ENCODE results near the gene GSTM4.
"Not testable (repeated sequence)": the region's sequence is repeated elsewhere in the genome, so short reads cannot be mapped to it uniquely, and the experiment has no call there.

DNA sequence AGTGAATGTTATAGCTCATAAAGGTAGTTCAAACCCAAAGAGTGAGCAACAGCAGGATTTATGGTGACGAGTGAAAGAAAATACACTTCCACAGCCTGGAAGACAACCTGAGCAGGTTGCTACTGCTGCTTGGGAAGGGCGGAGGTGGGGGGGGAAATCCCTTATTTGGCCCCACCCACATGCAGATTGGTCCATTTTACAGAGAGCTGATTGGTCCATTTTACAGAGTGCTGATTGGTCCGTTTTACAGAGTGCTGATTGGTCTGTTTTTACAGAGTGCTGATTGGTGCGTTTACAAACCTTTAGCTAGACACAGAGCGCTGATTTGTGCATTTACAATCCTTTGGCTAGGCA is 14.0 kb downstream of the GSTM4 start:
- TF ChIP-seq, protein P1, sequence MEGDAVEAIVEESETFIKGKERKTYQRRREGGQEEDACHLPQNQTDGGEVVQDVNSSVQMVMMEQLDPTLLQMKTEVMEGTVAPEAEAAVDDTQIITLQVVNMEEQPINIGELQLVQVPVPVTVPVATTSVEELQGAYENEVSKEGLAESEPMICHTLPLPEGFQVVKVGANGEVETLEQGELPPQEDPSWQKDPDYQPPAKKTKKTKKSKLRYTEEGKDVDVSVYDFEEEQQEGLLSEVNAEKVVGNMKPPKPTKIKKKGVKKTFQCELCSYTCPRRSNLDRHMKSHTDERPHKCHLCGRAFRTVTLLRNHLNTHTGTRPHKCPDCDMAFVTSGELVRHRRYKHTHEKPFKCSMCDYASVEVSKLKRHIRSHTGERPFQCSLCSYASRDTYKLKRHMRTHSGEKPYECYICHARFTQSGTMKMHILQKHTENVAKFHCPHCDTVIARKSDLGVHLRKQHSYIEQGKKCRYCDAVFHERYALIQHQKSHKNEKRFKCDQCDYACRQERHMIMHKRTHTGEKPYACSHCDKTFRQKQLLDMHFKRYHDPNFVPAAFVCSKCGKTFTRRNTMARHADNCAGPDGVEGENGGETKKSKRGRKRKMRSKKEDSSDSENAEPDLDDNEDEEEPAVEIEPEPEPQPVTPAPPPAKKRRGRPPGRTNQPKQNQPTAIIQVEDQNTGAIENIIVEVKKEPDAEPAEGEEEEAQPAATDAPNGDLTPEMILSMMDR (conservative IDR thresholded peaks at IDR 0.05), result not testable (repeated sequence)
- not testable (repeated sequence) for TF ChIP-seq EZH2 (IDR thresholded peaks at IDR 0.05; ENCODE audit: low read depth)

Measured in PC-9 (cell line).